Ascending aorta (tissue), 2 donors: ENCODE results near the gene C6orf47. TPM values are rescaled to one million over a fixed set of nuclear protein-coding genes. Genes with fewer than 3 reads are reported as not detected.
A peak's percentile ranks its signal among the peaks of the same experiment; 100 is the strongest.

Experiments used
- DNase-seq, 2 donors: peaks; one replicate each; pipeline ENCODE4 v3.0.0-alpha.2; 2019; ENCODE audit warnings: low spot score in 2 of 2
- H3K27ac ChIP-seq, 2 donors: fragments of 200-600 bp; sonication (generic); one replicate each; pipeline ENCODE4 v1.5.1; 2016 to 2017; ENCODE audit warnings: mild to moderate bottlenecking in 1 of 2
- H3K27me3 ChIP-seq: fragments of 200-600 bp; sonication (generic); one replicate; pipeline ENCODE4 v1.5.1; 2017
- H3K36me3 ChIP-seq, 2 donors: fragments of 200-600 bp; sonication (generic); one replicate each; pipeline ENCODE4 v1.5.1; 2016
- H3K4me1 ChIP-seq, 2 donors: fragments of 200-600 bp; sonication (generic); one replicate each; pipeline ENCODE4 v1.5.1; 2016 to 2017; ENCODE audit warnings: mild to moderate bottlenecking in 1 of 2
- H3K4me3 ChIP-seq, 2 donors: fragments of 200-600 bp; sonication (generic); one replicate each; pipeline ENCODE4 v1.5.1; 2016 to 2017; ENCODE audit warnings: mild to moderate bottlenecking in 1 of 2
- H3K9me3 ChIP-seq, 2 donors: fragments of 200-600 bp; sonication (generic); one replicate each; pipeline ENCODE4 v1.5.1; 2016
- intact Hi-C: fragments of 100-400 bp; cut with DNase I; formaldehyde crosslinking; loops from one replicate; pipeline ENCODE4 v1.15.1; 2023
- total RNA-seq: library from RNA; depleted of rRNA; stranded (reverse); fragments of >200 nt; gene quantifications from one replicate; pipeline ENCODE4 v1.1.0, GENCODE V29; 2016
- TF ChIP-seq, protein P1 (sequence below), 3 experiments: fragments of 200-600 bp in 2 of 3; fragments of 450-650 bp in 1 of 3; sonication (generic) in 2 of 3; IDR thresholded peaks; one replicate each; pipeline ENCODE4 v1.5.1; 2016 to 2019; ENCODE audit warnings: antibody characterized with exemption in 3 of 3, mild to moderate bottlenecking in 1 of 3, moderate library complexity in 1 of 3

Gene C6orf47
- total RNA-seq, 1 donor from 2014 or later: 20.9 TPM

GRCh38 chr6:31676322-31676903, 15.8 kb upstream of the C6orf47 start:
- TF ChIP-seq, protein P1, sequence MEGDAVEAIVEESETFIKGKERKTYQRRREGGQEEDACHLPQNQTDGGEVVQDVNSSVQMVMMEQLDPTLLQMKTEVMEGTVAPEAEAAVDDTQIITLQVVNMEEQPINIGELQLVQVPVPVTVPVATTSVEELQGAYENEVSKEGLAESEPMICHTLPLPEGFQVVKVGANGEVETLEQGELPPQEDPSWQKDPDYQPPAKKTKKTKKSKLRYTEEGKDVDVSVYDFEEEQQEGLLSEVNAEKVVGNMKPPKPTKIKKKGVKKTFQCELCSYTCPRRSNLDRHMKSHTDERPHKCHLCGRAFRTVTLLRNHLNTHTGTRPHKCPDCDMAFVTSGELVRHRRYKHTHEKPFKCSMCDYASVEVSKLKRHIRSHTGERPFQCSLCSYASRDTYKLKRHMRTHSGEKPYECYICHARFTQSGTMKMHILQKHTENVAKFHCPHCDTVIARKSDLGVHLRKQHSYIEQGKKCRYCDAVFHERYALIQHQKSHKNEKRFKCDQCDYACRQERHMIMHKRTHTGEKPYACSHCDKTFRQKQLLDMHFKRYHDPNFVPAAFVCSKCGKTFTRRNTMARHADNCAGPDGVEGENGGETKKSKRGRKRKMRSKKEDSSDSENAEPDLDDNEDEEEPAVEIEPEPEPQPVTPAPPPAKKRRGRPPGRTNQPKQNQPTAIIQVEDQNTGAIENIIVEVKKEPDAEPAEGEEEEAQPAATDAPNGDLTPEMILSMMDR (IDR thresholded peaks at IDR 0.05): no peak
- H3K36me3 ChIP-seq: peaks cover 20 to 23% of the 10 kb centered on the region in 2 donors
- peaks cover 2 to 3% of the 10 kb centered on the region in 2 donors for H3K4me1 ChIP-seq
- H3K27me3 ChIP-seq: no peaks in the 10 kb centered on the region
- no peaks in the 10 kb centered on the region for H3K9me3 ChIP-seq
- H3K4me3 ChIP-seq: no peak overlapping the region
- no peak for DNase-seq
- intact Hi-C loops: no loop called here
- no peak overlapping the region for H3K27ac ChIP-seq

GRCh38 chr6:31669676-31670075, 9.1 kb upstream of the C6orf47 start, which contains the start of gene LY6G5B:
TSS of gene LY6G5B (plus strand) at chr6:31669976. CDS start at chr6:31670951, 975 bp downstream.
- no peak within 1 kb of the TSS for H3K27ac ChIP-seq
- H3K27me3 ChIP-seq: no peaks in the 10 kb centered on the region
- no peaks in the 10 kb centered on the region for H3K9me3 ChIP-seq
- intact Hi-C loops: loop anchor here (5.0 to 10.0 kb wide), 4 partner anchors 163 to 1645 kb away; partner anchors contain the start of genes AGPAT1, NELFE, RNF5 and SKIC2
- TF ChIP-seq, protein P1 (IDR thresholded peaks at IDR 0.05): no peak
- no peak within 1 kb of the TSS for H3K4me3 ChIP-seq
- H3K36me3 ChIP-seq: peaks cover 61 to 67% of the 10 kb centered on the region in 2 donors
- DNase-seq: no peak
- H3K4me1 ChIP-seq: peaks cover 5 to 12% of the 10 kb centered on the region in 2 donors

- Histone ChIP-seq H3K9me3 (no peaks in the 10 kb centered on the region), H3K27me3 (no peaks in the 10 kb centered on the region), H3K36me3 (peaks cover 49 to 50% of the 10 kb centered on the region in 2 donors), H3K4me3 (peak overlapping the region; percentile 72 to 97), H3K27ac (peak overlapping the region; percentile 91 to 97), H3K4me1 (peaks cover 16 to 29% of the 10 kb centered on the region in 2 donors)
- TF ChIP-seq, protein P1 (IDR thresholded peaks at IDR 0.05): no peak
- intact Hi-C loops: loop anchor here (1.0 to 10.0 kb wide), 6 partner anchors 37 to 1648 kb away; partner anchors contain the start of genes ABHD16A, AGPAT1, DDAH2 and NELFE
- no peak for DNase-seq
Measured at GRCh38 chr6:31666337-31666965, 5.9 kb upstream of the C6orf47 start.

- H3K4me3 ChIP-seq: peak within 1 kb of the TSS; percentile 72 to 97
- peak; percentile 97 to 99 for DNase-seq
- TF ChIP-seq, protein P1 (IDR thresholded peaks at IDR 0.05): peak in 1 of 3 experiments; percentile 35
- peaks cover 16 to 34% of the 10 kb centered on the region in 2 donors for H3K4me1 ChIP-seq
- H3K27me3 ChIP-seq: no peaks in the 10 kb centered on the region
- H3K36me3 ChIP-seq: peaks cover 42% of the 10 kb centered on the region in 2 donors
- intact Hi-C loops: loop anchor here (1.0 to 10.0 kb wide), 7 partner anchors 13 to 1649 kb away; partner anchors contain the start of genes ABHD16A, AGPAT1, BAG6 and DDAH2
- H3K27ac ChIP-seq: peak within 1 kb of the TSS; percentile 91 to 97
- H3K9me3 ChIP-seq: no peaks in the 10 kb centered on the region
Measured at GRCh38 chr6:31665501-31666336, 5.1 kb upstream of the C6orf47 start, which contains the start of gene CSNK2B. TSS of gene CSNK2B (plus strand) at chr6:31666080. CDS start at chr6:31666832, 752 bp downstream.
